ENCODE measurements around the gene CHGA. TPM values are rescaled to one million over a fixed set of nuclear protein-coding genes. Genes with fewer than 3 reads are reported as not detected.

The CHGA gene
- total RNA-seq, 1 donor from 2014 or later = not detected

DNA sequence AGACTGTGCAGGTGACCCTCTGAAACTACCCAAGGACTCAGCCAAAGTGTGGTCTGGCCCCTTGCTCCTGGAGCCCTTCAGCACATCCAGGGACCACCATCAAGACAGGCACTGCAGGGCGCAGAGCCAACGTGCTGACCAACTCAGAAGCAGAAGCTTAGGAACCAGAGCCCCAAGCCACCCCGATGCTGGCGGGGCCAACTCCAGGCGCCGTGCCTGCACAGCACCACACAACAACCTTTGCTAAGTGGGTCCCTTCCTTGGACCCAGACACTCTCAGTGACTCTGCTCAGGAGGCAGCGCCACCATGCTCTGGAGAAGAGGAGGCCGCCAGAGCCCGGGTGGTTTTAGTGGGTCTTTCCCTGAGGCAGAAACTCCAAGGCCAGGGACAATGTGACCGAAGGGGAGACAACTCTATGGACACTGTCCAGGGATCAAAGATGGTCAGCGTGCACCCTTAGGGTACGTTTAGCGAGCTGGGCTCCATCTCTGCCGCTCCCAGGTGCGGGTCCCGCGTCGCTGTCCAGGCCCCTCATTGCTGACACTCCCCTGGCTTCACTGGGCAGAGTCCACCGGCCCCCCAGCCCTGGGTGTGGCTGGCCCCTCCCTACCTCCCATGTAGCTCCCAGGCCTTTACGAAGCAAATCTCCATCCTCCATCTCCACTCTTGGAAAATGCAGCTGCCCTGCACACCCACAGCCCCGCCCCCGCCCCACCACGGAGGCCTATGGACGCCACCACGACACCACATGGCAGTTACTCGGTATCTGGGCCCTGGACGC is 16.1 kb downstream of the CHGA start:
- no peak for DNase-seq
- H3K4me3 Mint-ChIP-seq = no peak overlapping the region
- ChIA-PET CTCF (no interaction called here), POLR2A (no interaction called here)
- no peak overlapping the region for H3K27ac Mint-ChIP-seq
- no peaks in the 10 kb centered on the region for H3K9me3 Mint-ChIP-seq
- ATAC-seq (ENCODE audit: low read depth) = no peak
- H3K27me3 Mint-ChIP-seq = no peaks in the 10 kb centered on the region
- TF ChIP-seq, protein P1, sequence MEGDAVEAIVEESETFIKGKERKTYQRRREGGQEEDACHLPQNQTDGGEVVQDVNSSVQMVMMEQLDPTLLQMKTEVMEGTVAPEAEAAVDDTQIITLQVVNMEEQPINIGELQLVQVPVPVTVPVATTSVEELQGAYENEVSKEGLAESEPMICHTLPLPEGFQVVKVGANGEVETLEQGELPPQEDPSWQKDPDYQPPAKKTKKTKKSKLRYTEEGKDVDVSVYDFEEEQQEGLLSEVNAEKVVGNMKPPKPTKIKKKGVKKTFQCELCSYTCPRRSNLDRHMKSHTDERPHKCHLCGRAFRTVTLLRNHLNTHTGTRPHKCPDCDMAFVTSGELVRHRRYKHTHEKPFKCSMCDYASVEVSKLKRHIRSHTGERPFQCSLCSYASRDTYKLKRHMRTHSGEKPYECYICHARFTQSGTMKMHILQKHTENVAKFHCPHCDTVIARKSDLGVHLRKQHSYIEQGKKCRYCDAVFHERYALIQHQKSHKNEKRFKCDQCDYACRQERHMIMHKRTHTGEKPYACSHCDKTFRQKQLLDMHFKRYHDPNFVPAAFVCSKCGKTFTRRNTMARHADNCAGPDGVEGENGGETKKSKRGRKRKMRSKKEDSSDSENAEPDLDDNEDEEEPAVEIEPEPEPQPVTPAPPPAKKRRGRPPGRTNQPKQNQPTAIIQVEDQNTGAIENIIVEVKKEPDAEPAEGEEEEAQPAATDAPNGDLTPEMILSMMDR (IDR thresholded peaks at IDR 0.05) = no peak
- no peaks in the 10 kb centered on the region for H3K4me1 Mint-ChIP-seq
- intact Hi-C loops (cut with micrococcal nuclease) = no loop called here
- H3K36me3 Mint-ChIP-seq (ENCODE audit: low read depth) = peaks cover 37% of the 10 kb centered on the region

DNA sequence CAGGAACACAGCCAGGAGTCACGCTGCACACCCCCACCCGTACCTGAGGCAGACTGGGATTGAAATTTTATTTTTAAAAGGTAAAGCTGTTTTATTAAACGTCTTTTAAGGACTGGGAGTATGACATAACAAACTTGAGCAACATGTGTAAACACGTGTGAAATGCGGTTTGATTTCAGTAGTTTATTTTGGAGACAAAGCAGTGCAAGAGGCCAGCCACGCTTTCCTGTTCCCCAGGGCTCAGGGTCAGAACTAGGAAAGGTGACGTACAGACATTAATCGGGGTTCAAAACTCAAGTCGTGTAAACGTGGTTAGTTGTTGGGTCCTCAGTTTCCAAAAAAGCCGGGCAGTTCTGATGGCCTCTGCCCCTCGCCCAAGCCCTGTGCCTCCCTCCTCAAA is 16.7 kb downstream of the CHGA start:
- CTCF ChIA-PET = no interaction called here
- POLR2A ChIA-PET = no interaction called here
- no peak for DNase-seq
- H3K9me3 Mint-ChIP-seq = no peaks in the 10 kb centered on the region
- TF ChIP-seq, protein P1 (IDR thresholded peaks at IDR 0.05) = no peak
- peaks cover 43% of the 10 kb centered on the region for H3K36me3 Mint-ChIP-seq (ENCODE audit: low read depth)
- no peak for ATAC-seq (ENCODE audit: low read depth)
- no peak overlapping the region for H3K27ac Mint-ChIP-seq
- H3K4me3 Mint-ChIP-seq = no peak overlapping the region
- intact Hi-C loops (cut with micrococcal nuclease) = no loop called here
- no peaks in the 10 kb centered on the region for H3K4me1 Mint-ChIP-seq
- no peaks in the 10 kb centered on the region for H3K27me3 Mint-ChIP-seq

DNA sequence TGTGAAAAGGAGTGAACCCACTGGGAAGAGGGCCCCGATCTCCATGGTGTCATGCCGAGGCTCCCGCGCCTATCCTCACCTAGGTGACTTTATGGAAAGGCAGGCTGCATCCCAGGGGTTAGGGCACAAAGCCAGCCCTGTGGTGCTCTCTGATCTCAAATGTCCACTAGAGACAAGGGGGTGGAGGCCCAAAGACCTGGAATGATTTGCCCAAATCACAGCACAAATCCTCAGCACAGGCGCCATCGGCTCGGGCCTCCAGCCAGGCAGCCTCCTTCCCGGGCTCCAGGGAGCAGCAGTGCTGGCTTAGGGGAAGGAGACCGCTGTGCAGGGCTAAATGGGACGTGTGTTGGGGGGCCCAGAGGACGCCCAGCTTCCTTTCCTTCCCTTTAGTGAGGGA is 17.6 kb downstream of the CHGA start:
- H3K9me3 Mint-ChIP-seq = no peaks in the 10 kb centered on the region
- ATAC-seq (ENCODE audit: low read depth) (no peak), DNase-seq (no peak)
- no peaks in the 10 kb centered on the region for H3K4me1 Mint-ChIP-seq
- peaks cover 48% of the 10 kb centered on the region for H3K36me3 Mint-ChIP-seq (ENCODE audit: low read depth)
- TF ChIP-seq, protein P1 (IDR thresholded peaks at IDR 0.05) = no peak
- CTCF ChIA-PET = no interaction called here
- POLR2A ChIA-PET = no interaction called here
- intact Hi-C loops (cut with micrococcal nuclease) = no loop called here
- no peaks in the 10 kb centered on the region for H3K27me3 Mint-ChIP-seq
- H3K4me3 Mint-ChIP-seq = no peak overlapping the region
- no peak overlapping the region for H3K27ac Mint-ChIP-seq

DNA sequence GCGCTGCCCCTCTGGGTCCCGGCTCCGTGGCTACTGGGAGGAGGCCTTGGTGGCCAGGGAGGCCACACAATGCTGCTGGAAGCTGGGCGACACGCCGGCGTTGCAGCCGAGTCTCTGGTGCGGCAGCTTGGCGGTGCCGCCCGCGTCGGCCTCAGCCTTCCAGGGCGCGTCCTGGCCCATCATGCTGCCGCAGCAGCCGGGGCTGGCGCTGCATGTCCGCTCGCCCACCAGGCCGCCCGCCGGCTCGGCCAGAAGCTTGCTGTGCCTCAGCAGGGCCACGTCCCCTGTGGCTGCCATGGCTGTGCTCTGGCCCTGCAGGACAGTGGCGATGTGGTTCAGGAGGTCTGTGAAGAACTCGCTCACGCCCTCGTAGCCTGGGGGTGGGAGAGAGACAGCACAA is 18.6 kb downstream of the CHGA start:
- intact Hi-C loops (cut with micrococcal nuclease) = no loop called here
- DNase-seq (no peak), ATAC-seq (ENCODE audit: low read depth) (no peak)
- no peaks in the 10 kb centered on the region for H3K4me1 Mint-ChIP-seq
- H3K36me3 Mint-ChIP-seq (ENCODE audit: low read depth) = peaks cover 50% of the 10 kb centered on the region
- no peak overlapping the region for H3K4me3 Mint-ChIP-seq
- ChIA-PET CTCF (interaction anchor here (0.9 kb wide), 1 partner anchor 11 kb away, joined by 3 read pairs; no protein-coding TSS in a partner anchor), POLR2A (no interaction called here)
- TF ChIP-seq, protein P1 (IDR thresholded peaks at IDR 0.05) = no peak
- no peaks in the 10 kb centered on the region for H3K27me3 Mint-ChIP-seq
- H3K9me3 Mint-ChIP-seq = no peaks in the 10 kb centered on the region
- no peak overlapping the region for H3K27ac Mint-ChIP-seq

DNA sequence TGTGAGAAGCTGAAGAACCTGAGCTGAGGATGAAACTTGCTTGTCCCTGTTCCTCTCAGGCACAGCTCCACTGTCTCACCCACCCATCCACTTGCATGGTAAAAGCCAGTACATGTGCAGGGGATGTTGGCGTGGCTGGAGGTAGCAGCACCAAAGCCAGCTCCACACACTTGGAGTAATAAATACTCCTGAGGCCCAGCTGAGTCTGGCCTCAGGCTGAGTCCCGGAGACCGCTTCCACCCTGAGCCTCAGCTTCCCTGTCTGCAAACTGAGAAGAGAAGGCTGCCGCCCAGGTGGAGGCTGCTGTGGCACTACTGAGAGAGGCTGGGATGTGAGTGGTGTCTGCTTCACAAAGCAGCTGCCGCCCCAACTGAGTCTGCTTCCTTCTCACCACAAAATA is 19.2 kb downstream of the CHGA start:
- Mint-ChIP-seq H3K27me3 (no peaks in the 10 kb centered on the region), H3K36me3 (ENCODE audit: low read depth) (peaks cover 51% of the 10 kb centered on the region), H3K4me1 (no peaks in the 10 kb centered on the region), H3K9me3 (no peaks in the 10 kb centered on the region), H3K27ac (no peak overlapping the region), H3K4me3 (no peak overlapping the region)
- TF ChIP-seq, protein P1 (IDR thresholded peaks at IDR 0.05) = no peak
- DNase-seq = no peak
- ATAC-seq (ENCODE audit: low read depth) = no peak
- ChIA-PET CTCF (interaction anchor here (0.9 to 1.5 kb wide), 2 partner anchors 10 to 197 kb away, joined by 3 to 4 read pairs; no protein-coding TSS in a partner anchor), POLR2A (no interaction called here)
- intact Hi-C loops (cut with micrococcal nuclease) = no loop called here

Data from activated B cell treated with CpG ODN at 0.5 μM for 24 hours (primary cell).